Suprapubic skin (tissue), 3 donors: ENCODE data around the gene DMXL1.
"Not testable (repeated sequence)": the region's sequence is repeated elsewhere in the genome, so short reads cannot be mapped to it uniquely, and the experiment has no call there.

Experiments
- CTCF ChIP-seq, 2 donors: fragments of 200-600 bp in 1 of 2; fragments of 450-650 bp in 1 of 2; sonication (generic) in 1 of 2; IDR thresholded peaks; one replicate each; pipeline ENCODE4 v1.5.1; 2016 to 2019; ENCODE audit warnings: antibody characterized with exemption in 2 of 2, mild to moderate bottlenecking in 1 of 2, moderate library complexity in 1 of 2
- POLR2A ChIP-seq, 2 donors: fragments of 450-650 bp; IDR thresholded peaks; one replicate each; pipeline ENCODE4 v1.6.1; 2017; ENCODE audit warnings: antibody characterized with exemption in 2 of 2, mild to moderate bottlenecking in 2 of 2, moderate library complexity in 2 of 2

DNA sequence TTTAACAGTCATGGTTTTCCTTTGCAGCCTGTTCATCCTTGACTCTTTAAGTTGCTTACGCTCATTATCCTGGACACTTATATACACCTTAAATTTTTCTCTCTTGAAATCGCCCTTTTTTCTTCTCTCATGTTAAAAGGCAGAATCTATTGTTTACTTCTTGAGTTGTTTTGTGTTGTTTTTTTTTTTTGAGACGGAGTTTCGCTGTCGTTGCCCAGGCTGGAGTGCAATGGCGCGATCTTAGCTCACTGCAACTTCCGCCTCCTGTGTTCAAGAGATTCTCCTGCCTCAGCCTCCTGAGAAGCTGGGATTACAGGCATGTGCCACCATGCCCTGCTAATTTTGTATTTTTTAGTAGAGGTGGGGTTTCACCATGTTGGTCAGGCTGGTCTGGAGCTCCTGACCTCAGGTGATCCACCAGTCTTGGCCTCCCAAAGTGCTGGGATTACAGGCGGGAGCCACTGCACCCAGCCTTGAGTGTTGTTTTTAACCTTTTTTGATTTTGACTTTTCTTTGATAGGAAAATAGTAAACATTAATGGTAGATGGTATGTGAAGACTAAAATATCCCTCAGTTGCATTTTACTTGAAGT is 3.0 kb downstream of the DMXL1 start:
- TF ChIP-seq POLR2A, CTCF (IDR thresholded peaks at IDR 0.05): not testable (repeated sequence)
